ENCODE results near the gene VAV3.

Gene VAV3

GRCh38 chr1:107794571-107794970 lies 170.4 kb downstream of the VAV3 start:
- DNase-seq (ENCODE audit: low read depth, low spot score) = no peak

GRCh38 chr1:107793896-107794453 lies 171.0 kb downstream of the VAV3 start:
- no peak for DNase-seq (ENCODE audit: low read depth, low spot score)

DNA sequence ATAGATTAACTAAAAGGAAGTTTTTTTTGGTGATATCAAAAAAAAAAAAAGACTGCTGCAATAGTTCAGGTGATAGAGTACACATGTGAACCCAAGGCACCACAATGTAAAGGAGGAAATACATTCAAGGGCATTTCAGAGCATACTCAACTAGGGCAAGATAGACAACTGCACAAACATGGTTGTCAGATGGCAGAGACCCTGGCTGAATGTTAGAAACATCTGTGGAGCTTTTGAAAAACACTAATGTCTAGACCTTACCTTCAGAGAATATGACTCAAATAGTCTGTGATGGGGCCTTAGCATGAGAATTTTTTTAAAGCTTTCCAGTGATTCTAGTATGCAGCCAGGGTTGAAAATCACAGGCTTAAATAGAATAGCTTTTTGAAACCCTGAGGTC lies 173.6 kb downstream of the VAV3 start:
- DNase-seq (ENCODE audit: low read depth, low spot score) = no peak

DNA sequence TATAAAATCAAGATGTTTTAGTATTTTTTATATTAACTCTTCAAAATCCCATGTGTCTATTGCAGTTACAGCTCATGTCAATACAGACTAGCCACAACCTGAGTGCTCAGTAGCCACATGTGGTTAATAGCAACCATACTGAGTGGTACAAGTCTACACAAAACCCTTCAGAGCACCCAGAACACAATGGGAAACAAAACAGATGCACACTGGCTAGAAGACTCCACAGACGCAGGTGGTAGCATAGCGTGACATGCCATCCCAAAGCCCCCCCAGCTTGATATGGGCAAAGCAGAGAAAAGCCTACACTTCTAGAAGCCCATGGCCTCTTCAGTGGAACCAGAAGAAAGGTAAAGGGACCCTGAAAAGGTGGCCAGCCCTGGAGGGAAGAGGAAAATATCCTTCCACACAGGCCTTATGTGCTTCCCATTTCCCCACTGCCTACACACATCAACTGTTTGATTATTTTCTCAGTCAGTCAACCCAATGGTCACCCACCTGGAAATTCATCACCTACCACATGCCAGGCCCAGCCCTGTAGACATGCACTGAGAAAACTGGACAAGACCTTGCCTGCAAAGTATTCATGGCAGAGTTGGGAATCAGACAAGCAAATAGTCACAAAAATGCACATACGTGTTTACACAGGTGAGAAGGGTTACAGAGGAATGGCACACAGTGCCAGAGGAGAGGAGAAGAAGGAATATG lies 175.0 kb downstream of the VAV3 start:
- DNase-seq (ENCODE audit: low read depth, low spot score) = no peak

DNA sequence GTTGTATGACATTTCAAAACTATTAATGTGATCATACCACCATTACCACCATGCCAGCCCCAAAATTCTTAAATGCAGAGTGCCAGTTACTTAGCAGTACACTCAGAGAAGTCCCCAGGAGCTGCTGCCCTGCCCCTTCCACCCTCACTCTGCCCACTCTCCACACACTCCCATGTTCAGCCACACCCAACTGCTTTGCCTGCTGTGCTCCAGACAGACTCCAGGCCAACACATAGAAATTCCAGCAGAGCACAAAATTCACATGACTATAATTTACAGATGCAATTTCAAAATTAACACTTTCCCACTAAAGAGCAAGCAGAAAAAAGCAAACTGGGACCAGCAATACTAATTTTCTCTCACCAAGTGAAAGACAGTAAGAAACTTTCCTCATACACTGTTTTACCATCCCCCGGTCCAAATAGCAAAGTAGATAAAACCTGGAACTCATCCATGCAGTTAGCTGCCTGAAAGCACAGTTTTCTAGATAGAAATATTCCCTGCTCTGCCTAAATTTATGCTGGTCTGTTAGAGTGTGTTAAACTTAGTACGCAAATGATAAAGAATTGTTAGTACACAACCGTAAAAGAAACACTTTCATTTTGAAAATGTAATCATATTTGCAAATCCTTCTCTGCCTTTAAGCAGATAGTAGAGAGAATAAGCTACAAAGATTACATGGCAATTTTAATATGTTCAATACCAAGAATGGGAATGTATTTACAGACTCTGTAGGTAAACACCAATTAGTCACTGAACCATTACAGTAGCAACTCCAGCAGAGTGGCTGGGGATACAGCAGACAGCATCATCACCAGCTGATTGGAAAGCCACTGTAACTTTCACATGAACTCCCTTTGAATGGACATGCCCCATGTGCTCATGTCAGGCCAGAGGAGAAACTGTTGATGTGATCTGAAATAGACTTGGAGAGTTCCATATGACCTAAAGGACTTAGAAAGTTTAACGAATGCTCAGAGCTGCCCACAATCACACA lies 176.5 kb downstream of the VAV3 start:
- no peak for DNase-seq (ENCODE audit: low read depth, low spot score)

DNA sequence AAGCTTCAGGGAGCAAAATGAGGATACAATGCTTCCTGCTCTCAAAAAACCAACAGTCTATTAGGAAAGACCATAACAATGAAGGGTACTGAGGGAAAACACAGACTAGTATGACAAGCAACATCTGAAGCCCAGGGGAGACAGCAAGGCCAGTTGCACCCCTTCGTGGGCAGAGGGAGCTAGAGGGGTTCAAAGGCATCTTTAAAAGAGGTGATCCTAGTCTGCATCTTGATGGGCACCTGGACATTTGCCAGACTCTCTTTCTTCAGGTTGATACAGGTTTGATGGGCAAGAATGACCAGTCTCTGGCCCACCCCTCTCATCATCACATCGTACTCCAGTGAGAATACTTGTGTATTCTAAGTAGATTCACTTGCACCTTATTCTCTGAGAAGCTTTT lies 177.7 kb downstream of the VAV3 start:
- no peak for DNase-seq (ENCODE audit: low read depth, low spot score)

- DNase-seq (ENCODE audit: low read depth, low spot score) = no peak
Observed at GRCh38 chr1:107786203-107786845, 178.7 kb downstream of the VAV3 start.

DNA sequence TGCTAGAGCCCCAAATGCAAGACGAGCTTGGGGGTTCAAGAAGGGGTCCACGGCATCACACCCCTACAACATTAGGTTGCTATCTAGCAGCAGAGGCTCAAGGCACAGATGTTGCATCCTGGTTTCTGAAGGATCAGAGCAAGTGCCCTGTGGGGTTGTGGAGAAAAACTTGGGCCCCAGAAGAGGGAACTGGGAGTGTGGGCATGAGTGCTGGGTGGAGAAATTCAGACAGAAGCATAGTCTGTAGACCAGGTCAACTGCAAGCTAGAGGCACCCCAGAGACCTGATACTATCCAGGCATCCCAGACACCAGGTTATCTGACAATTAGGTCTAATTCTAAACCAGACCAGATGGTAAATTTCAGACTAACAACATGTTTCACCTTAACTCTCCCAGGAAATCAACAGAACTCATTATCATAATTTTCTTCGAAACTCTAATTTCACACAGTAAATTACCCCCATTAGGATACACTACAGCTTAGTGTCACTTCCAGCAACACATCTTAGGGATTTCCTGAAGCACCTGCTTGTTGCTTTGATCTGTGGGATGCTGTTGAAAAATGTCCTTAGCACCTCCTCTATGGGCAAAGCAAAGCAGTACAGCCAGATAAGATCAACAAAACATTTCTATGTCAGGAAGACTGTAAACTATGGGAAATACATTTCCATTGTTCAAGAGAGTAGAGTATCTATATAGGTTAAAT lies 179.3 kb downstream of the VAV3 start:
- DNase-seq (ENCODE audit: low read depth, low spot score) = no peak

GRCh38 chr1:107782217-107782845 lies 182.6 kb downstream of the VAV3 start:
- no peak for DNase-seq (ENCODE audit: low read depth, low spot score)

DNA sequence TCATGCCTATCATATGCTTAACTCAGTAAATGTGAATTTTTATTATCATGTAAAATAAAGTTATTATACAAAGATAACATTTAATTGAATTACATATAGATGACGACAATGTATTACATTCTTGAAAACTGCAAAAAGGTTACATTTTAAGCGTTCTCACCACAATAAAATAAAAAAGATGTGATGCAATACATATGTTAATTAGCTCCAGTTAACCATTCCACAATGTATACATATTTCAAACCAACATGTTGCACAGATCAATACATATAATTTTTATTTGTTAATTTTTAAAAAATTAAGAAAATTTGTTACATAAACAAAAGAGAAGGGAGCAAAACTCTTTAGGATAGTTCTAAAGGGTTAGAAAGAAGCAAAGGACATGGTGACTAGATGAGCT lies 183.7 kb downstream of the VAV3 start:
- no peak for DNase-seq (ENCODE audit: low read depth, low spot score)

GRCh38 chr1:107777664-107778047 lies 187.3 kb downstream of the VAV3 start:
- no peak for DNase-seq (ENCODE audit: low read depth, low spot score)

- no peak for DNase-seq (ENCODE audit: low read depth, low spot score)
Observed at GRCh38 chr1:107776900-107777663, 187.9 kb downstream of the VAV3 start.

GRCh38 chr1:107771377-107771776 lies 193.6 kb downstream of the VAV3 start:
- no peak for DNase-seq (ENCODE audit: low read depth, low spot score)

DNA sequence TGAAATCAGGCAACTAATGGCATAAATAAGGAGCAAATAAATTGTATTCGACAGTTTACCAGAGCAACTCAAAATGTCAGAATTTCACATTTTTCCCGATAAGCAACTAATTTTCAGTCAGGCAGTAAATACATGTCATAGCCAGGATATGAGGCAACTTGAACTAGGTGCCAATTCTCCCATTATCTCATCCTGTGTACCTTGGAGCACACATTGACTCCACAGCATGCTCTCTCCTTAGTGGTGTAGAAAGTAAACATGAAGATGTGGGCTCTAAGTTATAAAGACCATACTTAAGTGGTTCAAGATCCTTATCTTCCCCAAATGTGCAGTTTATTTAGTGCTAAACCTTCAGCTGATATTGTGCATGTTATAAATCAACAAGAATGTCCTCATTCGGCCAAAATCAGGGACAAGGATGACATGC lies 197.8 kb downstream of the VAV3 start:
- no peak for DNase-seq (ENCODE audit: low read depth, low spot score)

- DNase-seq (ENCODE audit: low read depth, low spot score) = no peak
Observed at GRCh38 chr1:107766533-107766932, 198.4 kb downstream of the VAV3 start.

DNA sequence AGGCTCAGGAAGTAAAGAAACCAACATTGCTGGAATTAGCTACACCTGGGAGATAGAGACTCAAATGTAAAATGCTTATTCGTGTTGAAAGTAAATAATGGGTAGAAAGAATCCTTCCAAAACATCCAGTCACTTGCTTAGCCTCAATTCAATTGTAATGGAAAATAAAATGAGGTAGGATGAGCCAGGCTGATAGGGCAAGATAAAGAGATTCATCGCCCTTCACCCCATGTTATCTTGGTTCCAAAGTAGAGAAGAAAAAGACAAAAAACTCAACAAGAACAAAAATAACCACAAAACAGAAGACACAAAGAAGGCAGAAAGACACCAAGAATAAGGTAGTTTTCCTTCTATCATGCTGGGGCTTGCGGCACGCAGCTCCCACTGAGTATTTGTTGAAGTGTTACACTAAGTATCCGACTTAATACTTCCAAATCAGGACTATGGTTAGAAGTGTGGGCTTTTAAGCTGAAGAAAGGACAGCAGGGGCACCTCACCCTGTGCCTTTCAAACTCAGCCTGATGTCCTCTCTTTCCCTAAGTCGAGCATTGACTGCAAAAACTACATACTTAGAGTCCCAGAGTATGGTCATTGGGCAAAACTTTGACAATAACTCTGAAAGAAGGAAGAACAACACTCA lies 202.1 kb downstream of the VAV3 start:
- no peak for DNase-seq (ENCODE audit: low read depth, low spot score)

GRCh38 chr1:107760065-107760464 lies 204.9 kb downstream of the VAV3 start:
- DNase-seq (ENCODE audit: low read depth, low spot score) = no peak

DNA sequence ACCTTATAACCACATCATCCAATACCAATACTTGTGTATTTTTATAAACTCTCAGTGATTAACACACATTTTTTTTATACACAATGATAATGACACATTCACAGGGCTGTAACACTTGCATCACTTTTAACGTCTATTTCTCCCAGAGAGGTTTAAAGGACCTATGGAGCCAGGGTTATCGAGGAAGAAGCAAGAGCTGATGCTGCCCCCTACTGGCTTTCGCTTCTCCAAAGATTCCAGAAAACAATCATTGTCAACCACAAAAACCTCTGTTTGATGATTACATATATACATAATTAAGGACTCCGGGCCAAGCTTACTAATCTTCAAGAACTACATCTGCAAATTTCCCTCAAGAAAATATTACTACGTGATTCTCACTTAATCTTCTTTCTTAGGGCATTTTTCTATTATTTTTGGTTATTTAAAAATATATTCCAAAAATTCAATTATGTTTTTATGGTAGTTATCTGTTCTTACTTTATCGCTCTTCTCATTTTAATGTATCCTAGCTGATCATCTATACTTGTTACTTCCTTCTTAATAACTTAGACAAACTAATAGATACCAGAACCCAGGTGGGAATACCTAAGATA lies 214.5 kb downstream of the VAV3 start:
- DNase-seq (ENCODE audit: low read depth, low spot score) = peak; percentile 28

- DNase-seq (ENCODE audit: low read depth, low spot score) = no peak
Observed at GRCh38 chr1:107748531-107748930, 216.4 kb downstream of the VAV3 start.

Measured in iPS DF 19.7 (cell line).